Measurements from ENCODE around the gene CAMKK1.

DNA sequence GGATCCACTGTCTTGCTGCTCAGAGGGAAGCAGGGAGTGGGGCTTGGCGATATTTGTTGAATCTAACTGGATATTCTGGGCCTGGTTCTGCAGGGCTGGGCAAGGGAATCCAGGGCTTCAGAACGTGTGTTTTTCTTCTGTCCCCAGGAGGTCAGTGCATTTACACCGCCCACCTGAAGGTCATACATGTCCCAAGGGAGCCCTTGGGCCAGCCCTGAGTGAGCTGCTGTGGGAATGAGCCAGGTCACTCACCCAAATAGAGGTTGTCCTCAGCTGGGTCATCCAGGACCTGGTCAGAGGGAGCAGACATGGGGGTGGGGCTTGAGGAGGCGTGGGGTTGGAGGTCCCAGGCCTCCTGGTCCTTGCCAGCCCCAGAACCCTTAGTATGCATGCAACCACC, 10.6 kb downstream of the CAMKK1 start:
- TF ChIP-seq, protein P1, sequence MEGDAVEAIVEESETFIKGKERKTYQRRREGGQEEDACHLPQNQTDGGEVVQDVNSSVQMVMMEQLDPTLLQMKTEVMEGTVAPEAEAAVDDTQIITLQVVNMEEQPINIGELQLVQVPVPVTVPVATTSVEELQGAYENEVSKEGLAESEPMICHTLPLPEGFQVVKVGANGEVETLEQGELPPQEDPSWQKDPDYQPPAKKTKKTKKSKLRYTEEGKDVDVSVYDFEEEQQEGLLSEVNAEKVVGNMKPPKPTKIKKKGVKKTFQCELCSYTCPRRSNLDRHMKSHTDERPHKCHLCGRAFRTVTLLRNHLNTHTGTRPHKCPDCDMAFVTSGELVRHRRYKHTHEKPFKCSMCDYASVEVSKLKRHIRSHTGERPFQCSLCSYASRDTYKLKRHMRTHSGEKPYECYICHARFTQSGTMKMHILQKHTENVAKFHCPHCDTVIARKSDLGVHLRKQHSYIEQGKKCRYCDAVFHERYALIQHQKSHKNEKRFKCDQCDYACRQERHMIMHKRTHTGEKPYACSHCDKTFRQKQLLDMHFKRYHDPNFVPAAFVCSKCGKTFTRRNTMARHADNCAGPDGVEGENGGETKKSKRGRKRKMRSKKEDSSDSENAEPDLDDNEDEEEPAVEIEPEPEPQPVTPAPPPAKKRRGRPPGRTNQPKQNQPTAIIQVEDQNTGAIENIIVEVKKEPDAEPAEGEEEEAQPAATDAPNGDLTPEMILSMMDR (IDR thresholded peaks at IDR 0.05), result no peak
- no peak for TF ChIP-seq CHD4 (IDR thresholded peaks at IDR 0.05; ENCODE audit: borderline replicate concordance)
- TF ChIP-seq SMC3 (IDR thresholded peaks at IDR 0.05), result no peak
- no peak for TF ChIP-seq POLR2A (IDR thresholded peaks at IDR 0.05; ENCODE audit: low read length)
- no peak for TF ChIP-seq HDAC2 (IDR thresholded peaks at IDR 0.05)
- no peak for TF ChIP-seq ESRRA (IDR thresholded peaks at IDR 0.05; ENCODE audit: borderline replicate concordance, low read length)
- TF ChIP-seq EP300 (IDR thresholded peaks at IDR 0.05), result no peak
- TF ChIP-seq, protein P2, sequence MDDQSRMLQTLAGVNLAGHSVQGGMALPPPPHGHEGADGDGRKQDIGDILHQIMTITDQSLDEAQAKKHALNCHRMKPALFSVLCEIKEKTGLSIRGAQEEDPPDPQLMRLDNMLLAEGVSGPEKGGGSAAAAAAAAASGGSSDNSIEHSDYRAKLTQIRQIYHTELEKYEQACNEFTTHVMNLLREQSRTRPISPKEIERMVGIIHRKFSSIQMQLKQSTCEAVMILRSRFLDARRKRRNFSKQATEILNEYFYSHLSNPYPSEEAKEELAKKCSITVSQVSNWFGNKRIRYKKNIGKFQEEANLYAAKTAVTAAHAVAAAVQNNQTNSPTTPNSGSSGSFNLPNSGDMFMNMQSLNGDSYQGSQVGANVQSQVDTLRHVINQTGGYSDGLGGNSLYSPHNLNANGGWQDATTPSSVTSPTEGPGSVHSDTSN (IDR thresholded peaks at IDR 0.05), result no peak
- TF ChIP-seq RCOR1 (IDR thresholded peaks at IDR 0.05; ENCODE audit: low read depth, low read length), result no peak
- TF ChIP-seq, protein P3, sequence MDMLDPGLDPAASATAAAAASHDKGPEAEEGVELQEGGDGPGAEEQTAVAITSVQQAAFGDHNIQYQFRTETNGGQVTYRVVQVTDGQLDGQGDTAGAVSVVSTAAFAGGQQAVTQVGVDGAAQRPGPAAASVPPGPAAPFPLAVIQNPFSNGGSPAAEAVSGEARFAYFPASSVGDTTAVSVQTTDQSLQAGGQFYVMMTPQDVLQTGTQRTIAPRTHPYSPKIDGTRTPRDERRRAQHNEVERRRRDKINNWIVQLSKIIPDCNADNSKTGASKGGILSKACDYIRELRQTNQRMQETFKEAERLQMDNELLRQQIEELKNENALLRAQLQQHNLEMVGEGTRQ (IDR thresholded peaks at IDR 0.05), result no peak
- TF ChIP-seq JUN (IDR thresholded peaks at IDR 0.05), result no peak
- TF ChIP-seq, protein P4, sequence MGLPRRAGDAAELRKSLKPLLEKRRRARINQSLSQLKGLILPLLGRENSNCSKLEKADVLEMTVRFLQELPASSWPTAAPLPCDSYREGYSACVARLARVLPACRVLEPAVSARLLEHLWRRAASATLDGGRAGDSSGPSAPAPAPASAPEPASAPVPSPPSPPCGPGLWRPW (IDR thresholded peaks at IDR 0.05), result no peak
